K562 (cell line): ENCODE measurements around the gene CASKIN1. TPM values are rescaled to one million over a fixed set of nuclear protein-coding genes. Genes with fewer than 3 reads are reported as not detected.

Source experiments
- BRD4 ChIP-seq: fragments of 200-600 bp; sonication (generic); IDR thresholded peaks from 2 replicates; pipeline ENCODE4 v1.6.1; 2017; ENCODE audit warnings: inconsistent platforms
- HMGN3 ChIP-seq: IDR thresholded peaks from 2 replicates; pipeline ENCODE4 v1.6.1; 2011; ENCODE audit warnings: borderline replicate concordance, low read depth, mild to moderate bottlenecking, mixed read lengths, low read length; ENCODE audit not compliant: insufficient read length; ENCODE audit errors: extremely low read depth
- NFXL1 ChIP-seq: fragments of 450-650 bp; formaldehyde crosslinking; IDR thresholded peaks from 2 replicates; pipeline ENCODE4 v1.4.0; 2021; ENCODE audit warnings: mild to moderate bottlenecking
- NR2C2 ChIP-seq, 2 experiments: fragments of 200-800 bp in 1 of 2; sonication (Bioruptor generic) in 1 of 2; sonication (generic) in 1 of 2; formaldehyde crosslinking in 1 of 2; IDR thresholded peaks; 2 replicates each; pipeline versions ENCODE4 v1.6.1 to v1.8.0; 2016 to 2022; ENCODE audit warnings: mild to moderate bottlenecking in 1 of 2, missing compliant biosample characterization in 1 of 2, missing genetic modification characterization in 1 of 2, missing genetic modification reagents in 1 of 2
- NR2F6 ChIP-seq: fragments of 450-650 bp; formaldehyde crosslinking; IDR thresholded peaks from 2 replicates; pipeline ENCODE4 v1.4.0; 2020; ENCODE audit warnings: mild to moderate bottlenecking
- PCBP2 ChIP-seq: fragments of 200-400 bp; formaldehyde crosslinking; IDR thresholded peaks from 2 replicates; pipeline ENCODE4 v1.6.1; 2018; ENCODE audit warnings: low read length, low read depth, mild to moderate bottlenecking, moderate library complexity; ENCODE audit not compliant: poor library complexity, severe bottlenecking
- PHF20 ChIP-seq: fragments of 450-650 bp; IDR thresholded peaks from 2 replicates; pipeline ENCODE4 v1.6.1; 2018; ENCODE audit not compliant: partially characterized antibody
- PPARD ChIP-seq: fragments of 250-450 bp; sonication (Bioruptor Pico); IDR thresholded peaks from 2 replicates; pipeline ENCODE4 v1.8.0; 2022; ENCODE audit warnings: inconsistent platforms, mild to moderate bottlenecking, moderate library complexity
- RAD51 ChIP-seq: fragments of 450-650 bp; IDR thresholded peaks from 2 replicates; pipeline ENCODE4 v1.7.1; 2016; ENCODE audit warnings: low read depth, mild to moderate bottlenecking, borderline replicate concordance
- RBBP5 ChIP-seq: fragments of 200-600 bp; sonication (generic); IDR thresholded peaks from 2 replicates; pipeline ENCODE4 v1.6.1; 2012; ENCODE audit warnings: borderline replicate concordance, mild to moderate bottlenecking, low read length, control low read depth, inconsistent platforms; ENCODE audit not compliant: insufficient read depth, poor library complexity, severe bottlenecking
- RBM34 ChIP-seq: fragments of 200-400 bp; formaldehyde crosslinking; IDR thresholded peaks from 2 replicates; pipeline ENCODE4 v1.6.1; 2018; ENCODE audit warnings: low read length, borderline replicate concordance; ENCODE audit not compliant: insufficient read depth
- RNF2 ChIP-seq: sonication (generic); IDR thresholded peaks from 2 replicates; pipeline ENCODE4 v1.6.1; 2016
- SMAD2 ChIP-seq: fragments of 150-350 bp; IDR thresholded peaks from 2 replicates; pipeline ENCODE4 v1.6.1; 2014; ENCODE audit warnings: low read depth, mild to moderate bottlenecking, low read length
- TBP ChIP-seq: optimal IDR thresholded peaks from 2 replicates; pipeline ENCODE3; 2011; ENCODE audit warnings: low read depth, low read length, improper control_type of control experiment
- XRCC4 ChIP-seq: IDR thresholded peaks from one replicate; pipeline ENCODE4 v1.6.1; 2011; ENCODE audit not compliant: insufficient read depth, insufficient read length; ENCODE audit errors: extremely low read depth
- ZBED1 ChIP-seq: IDR thresholded peaks from 2 replicates; pipeline ENCODE4 v1.6.1; 2014
- ZEB2 ChIP-seq: fragments of 450-650 bp; IDR thresholded peaks from 2 replicates; pipeline ENCODE4 v1.6.1; 2016
- ZNF124 ChIP-seq: sonication (generic); formaldehyde crosslinking; IDR thresholded peaks from 2 replicates; pipeline ENCODE4 v1.8.1; 2022; ENCODE audit warnings: missing genetic modification reagents
- ZNF143 ChIP-seq: sonication (generic); formaldehyde crosslinking; IDR thresholded peaks from 2 replicates; pipeline ENCODE4 v1.9.0; 2022; ENCODE audit warnings: mild to moderate bottlenecking, missing genetic modification reagents
- ZNF3 ChIP-seq: fragments of 250-450 bp; sonication (Bioruptor Pico); IDR thresholded peaks from 2 replicates; pipeline ENCODE4 v1.5.0; 2021; ENCODE audit warnings: mild to moderate bottlenecking, moderate library complexity
- ZNF316 ChIP-seq: fragments of 450-650 bp; IDR thresholded peaks from 2 replicates; pipeline ENCODE4 v1.6.1; 2016
- ZNF41 ChIP-seq: fragments of 250-450 bp; sonication (Bioruptor Pico); conservative IDR thresholded peaks from 2 replicates; pipeline ENCODE4 v1.4.0; 2020; ENCODE audit warnings: mild to moderate bottlenecking
- ZSCAN32 ChIP-seq: fragments of 450-650 bp; formaldehyde crosslinking; IDR thresholded peaks from 2 replicates; pipeline ENCODE4 v1.4.0; 2020; ENCODE audit warnings: mild to moderate bottlenecking, moderate library complexity
- polyA plus RNA-seq, 8 experiments: library from polyadenylated mRNA; depleted of rRNA in 4 of 8; stranded (reverse) in 5 of 8; unstranded in 3 of 8; fragments of >200 nt; fragmentation: Nextera tagmentation in 2 of 8; fragmentation: Illumina TruSeq in 1 of 8; extraction: Ambion mirVana in 2 of 8; extraction: Trizol in 1 of 8; gene quantifications; 2 replicates each; pipeline versions ENCODE4 v1.2.1 to v1.2.3, GENCODE V29; 2011 to 2014; ENCODE audit warnings: inconsistent platforms in 1 of 8, missing spikeins in 1 of 8
- total RNA-seq, 7 experiments: library from RNA; depleted of rRNA in 6 of 7; stranded (reverse); fragments of >200 nt in 6 of 7; fragmentation: Illumina TruSeq in 2 of 7; extraction: Trizol in 2 of 7; gene quantifications; 2 replicates each; pipeline versions ENCODE4 v1.2.1 to v1.2.3, GENCODE V29; 2011 to 2021; ENCODE audit warnings: low replicate concordance in 1 of 7
- TF ChIP-seq, protein P1 (sequence below), 2 experiments: fragments of 450-650 bp in 1 of 2; sonication (generic) in 1 of 2; formaldehyde crosslinking in 1 of 2; IDR thresholded peaks in 1 of 2; conservative IDR thresholded peaks in 1 of 2; 2 replicates each; pipeline versions ENCODE4 v1.6.1 to v1.8.1; 2016 to 2023; ENCODE audit warnings: mild to moderate bottlenecking in 2 of 2, moderate library complexity in 2 of 2, inconsistent platforms in 1 of 2, missing genetic modification reagents in 1 of 2
- TF ChIP-seq, protein P2 (sequence below): IDR thresholded peaks from 2 replicates; pipeline ENCODE4 v1.6.1; 2012; ENCODE audit warnings: low read depth, low read length, improper control_type of control experiment, borderline replicate concordance
- TF ChIP-seq, protein P3 (sequence below): fragments of 250-450 bp; sonication (Bioruptor Pico); IDR thresholded peaks from 2 replicates; pipeline ENCODE4 v1.8.0; 2022; ENCODE audit warnings: inconsistent platforms

CASKIN1 gene
- total and polyA plus RNA-seq, 9 of the 15 experiments (the other 6 are each of a cell fraction or from before 2014, with no cell fraction given) = 0.15 to 4.5 (median 1.5) TPM; not detected in 2

DNA sequence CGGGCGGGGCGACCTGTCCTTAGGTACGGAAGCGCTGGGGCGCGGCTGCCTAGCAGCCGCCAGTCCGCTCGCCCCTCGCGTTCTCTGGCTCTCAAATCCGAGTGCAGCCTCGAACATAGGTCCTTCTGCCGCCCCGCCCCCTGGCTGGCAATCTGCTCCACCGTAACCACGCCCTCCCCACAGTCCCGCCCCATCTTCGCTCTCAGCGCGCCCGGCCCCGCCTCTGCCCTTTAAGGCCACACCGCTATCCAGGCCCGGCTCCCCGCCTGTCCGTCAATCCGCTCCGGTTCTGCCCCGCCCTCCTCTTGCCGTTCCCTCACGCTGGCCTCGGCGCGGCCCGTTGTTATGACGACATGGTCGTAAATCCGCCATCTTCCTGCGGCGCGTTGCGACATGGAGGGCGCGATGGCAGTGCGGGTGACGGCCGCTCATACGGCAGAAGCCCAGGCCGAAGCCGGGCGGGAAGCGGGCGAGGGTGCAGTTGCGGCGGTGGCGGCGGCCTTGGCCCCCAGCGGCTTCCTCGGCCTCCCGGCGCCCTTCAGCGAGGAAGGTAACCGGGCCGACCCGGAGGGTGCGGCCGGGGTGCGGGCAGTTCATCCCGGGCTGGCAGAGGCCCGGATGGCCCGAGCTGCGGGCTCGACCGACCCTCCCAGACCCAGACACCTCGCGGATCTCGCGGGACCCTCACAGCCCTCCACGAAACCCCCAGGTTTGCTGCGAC, 27.0 kb upstream of the CASKIN1 start, which contains the start of gene E4F1 (continued):
- TF ChIP-seq, protein P1, sequence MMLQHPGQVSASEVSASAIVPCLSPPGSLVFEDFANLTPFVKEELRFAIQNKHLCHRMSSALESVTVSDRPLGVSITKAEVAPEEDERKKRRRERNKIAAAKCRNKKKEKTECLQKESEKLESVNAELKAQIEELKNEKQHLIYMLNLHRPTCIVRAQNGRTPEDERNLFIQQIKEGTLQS (IDR thresholded peaks at IDR 0.05) = peak; percentile 71
- TF ChIP-seq, protein P1 (CRISPR knock-in tag; conservative IDR thresholded peaks at IDR 0.05) = no peak
- peak; percentile 73 for TF ChIP-seq PHF20
- TF ChIP-seq BRD4 = no peak
- TF ChIP-seq HMGN3 = peak; percentile 91
- no peak for TF ChIP-seq RBM34
- no peak for TF ChIP-seq XRCC4
- TF ChIP-seq ZSCAN32 = no peak
- TF ChIP-seq SMAD2 = no peak
- TF ChIP-seq NFXL1 (CRISPR knock-in tag) = no peak
- TF ChIP-seq, protein P2, sequence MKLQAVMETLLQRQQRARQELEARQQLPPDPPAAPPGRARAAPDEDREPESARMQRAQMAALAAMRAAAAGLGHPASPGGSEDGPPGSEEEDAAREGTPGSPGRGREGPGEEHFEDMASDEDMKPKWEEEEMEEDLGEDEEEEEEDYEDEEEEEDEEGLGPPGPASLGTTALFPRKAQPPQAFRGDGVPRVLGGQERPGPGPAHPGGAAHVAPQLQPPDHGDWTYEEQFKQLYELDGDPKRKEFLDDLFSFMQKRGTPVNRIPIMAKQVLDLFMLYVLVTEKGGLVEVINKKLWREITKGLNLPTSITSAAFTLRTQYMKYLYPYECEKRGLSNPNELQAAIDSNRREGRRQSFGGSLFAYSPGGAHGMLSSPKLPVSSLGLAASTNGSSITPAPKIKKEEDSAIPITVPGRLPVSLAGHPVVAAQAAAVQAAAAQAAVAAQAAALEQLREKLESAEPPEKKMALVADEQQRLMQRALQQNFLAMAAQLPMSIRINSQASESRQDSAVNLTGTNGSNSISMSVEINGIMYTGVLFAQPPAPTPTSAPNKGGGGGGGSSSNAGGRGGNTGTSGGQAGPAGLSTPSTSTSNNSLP = no peak
- no peak for TF ChIP-seq ZNF124 (CRISPR knock-in tag)
- TF ChIP-seq ZEB2 = no peak
- TF ChIP-seq ZNF3 (CRISPR knock-in tag) = no peak
- peak; percentile 85 for TF ChIP-seq RBBP5
- TF ChIP-seq RNF2 = peak; percentile 50; the same call in 1 of the 2 replicates
- peak; percentile 81 for TF ChIP-seq TBP
- peak; percentile 47; the same call in 1 of the 2 replicates for TF ChIP-seq NR2C2 (CRISPR knock-in tag; IDR thresholded peaks at IDR 0.05)
- peak; percentile 70; the same call in 1 of the 2 replicates for TF ChIP-seq NR2C2 (tag; IDR thresholded peaks at IDR 0.05)
- no peak for TF ChIP-seq NR2F6 (CRISPR knock-in tag)
- TF ChIP-seq, protein P3, sequence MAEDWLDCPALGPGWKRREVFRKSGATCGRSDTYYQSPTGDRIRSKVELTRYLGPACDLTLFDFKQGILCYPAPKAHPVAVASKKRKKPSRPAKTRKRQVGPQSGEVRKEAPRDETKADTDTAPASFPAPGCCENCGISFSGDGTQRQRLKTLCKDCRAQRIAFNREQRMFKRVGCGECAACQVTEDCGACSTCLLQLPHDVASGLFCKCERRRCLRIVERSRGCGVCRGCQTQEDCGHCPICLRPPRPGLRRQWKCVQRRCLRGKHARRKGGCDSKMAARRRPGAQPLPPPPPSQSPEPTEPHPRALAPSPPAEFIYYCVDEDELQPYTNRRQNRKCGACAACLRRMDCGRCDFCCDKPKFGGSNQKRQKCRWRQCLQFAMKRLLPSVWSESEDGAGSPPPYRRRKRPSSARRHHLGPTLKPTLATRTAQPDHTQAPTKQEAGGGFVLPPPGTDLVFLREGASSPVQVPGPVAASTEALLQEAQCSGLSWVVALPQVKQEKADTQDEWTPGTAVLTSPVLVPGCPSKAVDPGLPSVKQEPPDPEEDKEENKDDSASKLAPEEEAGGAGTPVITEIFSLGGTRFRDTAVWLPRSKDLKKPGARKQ (CRISPR knock-in tag) = no peak
- TF ChIP-seq ZNF41 (CRISPR knock-in tag) = no peak
- TF ChIP-seq ZBED1 = no peak
- TF ChIP-seq PPARD (CRISPR knock-in tag) = no peak
- TF ChIP-seq ZNF143 (CRISPR knock-in tag) = no peak
- TF ChIP-seq ZNF316 = no peak
- TF ChIP-seq PCBP2 = no peak
- TF ChIP-seq RAD51 = no peak
